22Rv1 (cell line): ENCODE data around the gene LONRF2.

ENCODE experiments used
- H3K27ac ChIP-seq: fragments of 450-650 bp; 2 replicates; pipeline ENCODE4 v1.5.1; 2017
- ZFX ChIP-seq: fragments of 450-650 bp; IDR thresholded peaks from 2 replicates; pipeline ENCODE4 v1.6.1; 2017; ENCODE audit warnings: antibody characterized with exemption, borderline replicate concordance
- TF ChIP-seq, protein P1 (sequence below): fragments of 450-650 bp; IDR thresholded peaks from 2 replicates; pipeline ENCODE4 v1.5.1; 2017; ENCODE audit warnings: mild to moderate bottlenecking

The LONRF2 gene

DNA sequence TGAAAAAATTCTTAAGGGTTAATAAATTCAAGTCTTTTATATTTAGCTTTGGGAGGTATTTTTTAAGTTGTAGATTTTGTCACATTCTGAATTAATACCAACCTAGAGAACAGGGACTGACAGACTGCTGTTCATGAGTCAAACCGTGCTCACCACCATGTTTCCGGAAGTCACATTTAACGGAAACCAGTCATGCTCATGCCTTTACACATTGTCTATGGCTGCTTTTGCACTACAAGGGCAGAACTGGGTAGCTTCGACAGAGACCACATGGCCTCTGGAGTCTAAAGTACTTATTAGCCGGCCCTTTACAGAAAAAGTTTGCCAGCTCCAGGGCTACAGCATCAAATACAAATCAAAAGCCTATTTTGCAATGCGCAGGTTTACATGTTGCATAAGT lies 33.3 kb downstream of the LONRF2 start:
- no peak overlapping the region for H3K27ac ChIP-seq
- no peak for TF ChIP-seq ZFX
- TF ChIP-seq, protein P1, sequence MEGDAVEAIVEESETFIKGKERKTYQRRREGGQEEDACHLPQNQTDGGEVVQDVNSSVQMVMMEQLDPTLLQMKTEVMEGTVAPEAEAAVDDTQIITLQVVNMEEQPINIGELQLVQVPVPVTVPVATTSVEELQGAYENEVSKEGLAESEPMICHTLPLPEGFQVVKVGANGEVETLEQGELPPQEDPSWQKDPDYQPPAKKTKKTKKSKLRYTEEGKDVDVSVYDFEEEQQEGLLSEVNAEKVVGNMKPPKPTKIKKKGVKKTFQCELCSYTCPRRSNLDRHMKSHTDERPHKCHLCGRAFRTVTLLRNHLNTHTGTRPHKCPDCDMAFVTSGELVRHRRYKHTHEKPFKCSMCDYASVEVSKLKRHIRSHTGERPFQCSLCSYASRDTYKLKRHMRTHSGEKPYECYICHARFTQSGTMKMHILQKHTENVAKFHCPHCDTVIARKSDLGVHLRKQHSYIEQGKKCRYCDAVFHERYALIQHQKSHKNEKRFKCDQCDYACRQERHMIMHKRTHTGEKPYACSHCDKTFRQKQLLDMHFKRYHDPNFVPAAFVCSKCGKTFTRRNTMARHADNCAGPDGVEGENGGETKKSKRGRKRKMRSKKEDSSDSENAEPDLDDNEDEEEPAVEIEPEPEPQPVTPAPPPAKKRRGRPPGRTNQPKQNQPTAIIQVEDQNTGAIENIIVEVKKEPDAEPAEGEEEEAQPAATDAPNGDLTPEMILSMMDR: no peak

DNA sequence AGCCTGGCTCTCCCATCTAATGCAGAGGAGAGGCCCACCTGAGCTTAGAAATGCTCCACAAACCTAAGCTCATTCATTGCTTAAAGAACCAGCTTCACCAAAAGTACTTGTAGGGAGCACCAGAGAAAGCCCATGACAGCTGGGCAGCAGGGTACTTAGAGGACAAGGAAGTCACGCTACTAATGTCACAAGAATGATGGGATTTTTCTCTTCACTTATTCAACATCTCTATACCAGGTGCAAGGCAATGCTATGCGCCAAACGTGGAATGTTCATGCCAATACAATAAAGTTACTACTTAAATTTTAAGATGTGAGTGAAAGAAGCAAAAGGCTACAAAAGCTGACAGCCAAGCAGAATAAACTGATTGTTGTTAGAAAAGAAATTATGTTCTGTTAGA lies 36.0 kb downstream of the LONRF2 start:
- H3K27ac ChIP-seq: no peak overlapping the region; the same call in 1 of the 2 replicates
- TF ChIP-seq ZFX: no peak
- TF ChIP-seq, protein P1: no peak

DNA sequence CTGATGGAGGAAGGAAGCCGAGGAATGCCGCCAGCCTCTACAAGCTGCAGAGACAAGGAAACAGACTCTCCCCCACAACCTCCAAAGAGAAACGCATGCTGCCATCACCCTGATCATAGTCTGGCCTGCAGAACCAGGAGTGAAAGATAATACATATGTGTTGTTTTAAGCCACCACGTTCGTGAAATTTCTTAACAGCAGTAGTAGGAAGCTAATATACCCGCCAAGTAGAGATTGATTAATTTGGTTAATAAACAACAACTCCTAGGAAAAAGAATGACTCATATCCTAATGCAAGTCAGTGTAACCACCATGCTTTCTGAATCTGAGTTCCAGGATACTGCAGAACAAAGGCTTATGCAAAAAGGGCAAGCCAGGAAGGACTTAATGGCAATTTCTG lies 36.6 kb downstream of the LONRF2 start:
- no peak overlapping the region for H3K27ac ChIP-seq
- TF ChIP-seq, protein P1: no peak
- no peak for TF ChIP-seq ZFX

DNA sequence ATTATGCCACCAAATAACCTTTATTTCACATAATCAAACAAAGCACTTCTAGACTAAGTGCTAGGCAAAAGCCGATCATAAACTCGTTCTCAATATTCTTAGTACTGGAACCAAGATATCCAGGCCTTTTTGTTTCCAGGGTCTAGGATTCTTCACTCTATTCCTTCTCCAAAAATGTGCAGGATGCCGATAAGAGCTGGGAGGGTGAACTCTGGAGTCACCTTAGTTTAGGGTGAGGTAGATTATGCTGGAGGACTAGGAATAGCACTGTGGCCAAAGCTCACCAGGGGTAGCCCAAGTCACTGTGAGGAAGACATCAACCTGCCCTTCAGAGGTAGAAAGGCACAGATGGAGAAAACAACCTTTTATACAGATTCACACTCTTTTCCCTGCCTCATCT lies 37.3 kb downstream of the LONRF2 start:
- no peak overlapping the region for H3K27ac ChIP-seq
- TF ChIP-seq ZFX: no peak
- TF ChIP-seq, protein P1: no peak

DNA sequence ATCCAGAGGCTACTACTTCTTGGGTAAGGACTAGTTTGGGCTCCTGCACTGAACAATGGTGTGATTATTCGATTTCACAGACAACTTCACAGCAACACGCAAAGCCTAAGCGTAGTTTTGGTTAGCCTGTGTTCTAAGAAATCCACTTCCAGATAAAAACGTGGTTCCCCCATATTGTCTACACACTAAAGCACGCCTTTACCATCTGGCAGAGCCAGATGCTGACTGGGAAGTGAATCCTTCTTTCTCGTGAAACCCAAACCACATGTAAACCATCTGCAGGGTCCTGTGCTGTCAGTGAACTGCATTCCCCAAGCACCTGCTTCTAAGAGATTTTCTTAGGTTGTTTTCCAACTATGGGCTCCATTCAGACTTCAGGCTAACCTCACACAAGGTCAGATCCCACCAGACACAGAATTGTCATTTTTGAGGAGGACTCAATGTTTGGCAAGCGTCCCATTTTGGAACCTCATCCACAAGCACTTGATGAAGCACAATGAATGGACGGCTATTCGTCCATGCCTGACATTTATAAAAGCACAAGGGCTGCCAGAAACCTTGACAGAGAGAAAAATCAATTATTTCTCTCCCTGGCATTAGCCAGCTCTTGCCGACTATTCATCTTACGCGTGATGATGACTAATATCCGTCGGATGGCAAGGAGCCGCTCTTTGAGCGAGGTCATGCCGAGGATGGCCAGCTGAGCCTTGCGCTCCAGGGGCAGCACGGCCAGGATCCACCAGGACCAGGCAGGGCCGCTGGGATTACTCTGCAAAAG lies 38.4 kb downstream of the LONRF2 start:
- no peak overlapping the region for H3K27ac ChIP-seq
- TF ChIP-seq, protein P1: no peak
- no peak for TF ChIP-seq ZFX

DNA sequence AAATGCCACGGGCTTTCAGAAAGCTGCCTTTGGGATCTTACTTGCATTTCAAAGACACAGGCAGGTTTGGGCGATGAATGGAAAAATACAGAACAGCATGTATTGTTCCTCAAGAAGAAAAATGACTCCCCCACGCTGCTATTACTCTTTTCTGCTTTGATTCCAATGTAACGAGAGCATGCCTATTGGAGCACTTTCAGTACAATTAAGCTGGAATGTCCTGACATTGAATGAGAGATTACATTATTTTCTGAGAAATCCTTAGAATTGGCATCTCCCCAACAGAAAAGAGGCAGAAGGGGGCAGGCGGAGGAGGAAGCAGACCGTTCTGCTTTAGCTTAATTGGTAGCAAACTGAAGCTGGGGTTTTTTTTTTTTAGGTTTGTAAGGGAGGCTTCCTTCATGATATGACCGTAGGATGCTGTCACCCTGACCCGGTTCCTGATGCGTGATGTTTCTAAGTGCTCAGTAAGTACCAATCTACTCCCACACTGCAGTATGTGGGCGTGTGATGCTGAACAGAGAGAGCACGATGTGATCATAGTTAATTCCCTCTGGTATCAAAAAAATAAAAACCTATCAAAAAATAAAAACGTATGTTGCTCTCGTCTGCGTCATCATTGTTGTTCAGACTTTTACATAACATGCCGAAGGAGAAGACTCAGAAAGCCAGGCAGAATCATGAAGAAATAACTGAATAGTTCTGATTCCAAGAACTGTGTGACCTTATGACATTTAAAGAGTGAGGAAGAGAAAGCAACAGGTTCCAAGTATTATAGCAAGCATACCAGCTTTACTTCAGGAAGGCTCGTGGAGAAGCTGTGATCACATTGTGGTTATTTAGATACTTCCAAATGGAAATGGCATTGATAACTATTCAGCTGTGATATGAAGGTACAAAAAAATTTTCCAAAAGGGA lies 40.5 kb downstream of the LONRF2 start:
- no peak for TF ChIP-seq ZFX
- TF ChIP-seq, protein P1: no peak
- no peak overlapping the region for H3K27ac ChIP-seq
